WTC11 (cell line): Measurements from ENCODE around the gene ZSCAN29. TPM values are rescaled to one million over a fixed set of nuclear protein-coding genes. Genes with fewer than 3 reads are reported as not detected.

ENCODE experiments used
- ATAC-seq: fragments of 200-7000 bp; cut with Tn5 transposase; 2 replicates; pipeline ENCODE4 v1.10.0; 2021; ENCODE audit warnings: mild to moderate bottlenecking, moderate library complexity
- CTCF ChIA-PET: fragments of 300-600 bp; sonication (Branson Sonifier 250); formaldehyde crosslinking; loops from one replicate; lab custom pipeline; 2021; ENCODE audit warnings: antibody characterized with exemption; lab: Charles Lee
- POLR2A ChIA-PET: fragments of 350-600 bp; sonication (Branson Sonifier 250); formaldehyde crosslinking; loops from one replicate; lab custom pipeline; 2021; ENCODE audit warnings: antibody characterized with exemption; lab: Charles Lee
- DNase-seq: peaks from one replicate; pipeline ENCODE4 v3.0.0; 2021; ENCODE audit warnings: low spot score
- H3K27ac Mint-ChIP-seq: 2 replicates; pipeline ENCODE4 v1.8.0; 2021; ENCODE audit warnings: mixed read lengths
- H3K27me3 Mint-ChIP-seq: 2 replicates; pipeline ENCODE4 v1.8.0; 2021; ENCODE audit warnings: low read depth, mild to moderate bottlenecking, moderate library complexity, mixed read lengths
- H3K36me3 Mint-ChIP-seq: 2 replicates; pipeline ENCODE4 v1.8.0; 2021; ENCODE audit warnings: mixed read lengths
- H3K4me1 Mint-ChIP-seq: 2 replicates; pipeline ENCODE4 v1.8.0; 2022; ENCODE audit warnings: mixed read lengths
- H3K4me3 Mint-ChIP-seq: 2 replicates; pipeline ENCODE4 v1.8.0; 2021; ENCODE audit warnings: mild to moderate bottlenecking, moderate library complexity, mixed read lengths
- H3K9me3 Mint-ChIP-seq: 2 replicates; pipeline ENCODE4 v1.8.0; 2021; ENCODE audit warnings: mixed read lengths
- CBFB ChIP-seq: sonication (generic); formaldehyde crosslinking; IDR thresholded peaks from 2 replicates; pipeline ENCODE4 v1.8.1; 2022; ENCODE audit warnings: mild to moderate bottlenecking, low read depth, missing genetic modification reagents
- ELF4 ChIP-seq: sonication (generic); formaldehyde crosslinking; IDR thresholded peaks from 2 replicates; pipeline ENCODE4 v1.8.1; 2022; ENCODE audit warnings: low read depth, mild to moderate bottlenecking, moderate library complexity, missing genetic modification reagents
- ESRRA ChIP-seq: sonication (generic); formaldehyde crosslinking; IDR thresholded peaks from 2 replicates; pipeline ENCODE4 v1.8.1; 2022; ENCODE audit warnings: mild to moderate bottlenecking, missing genetic modification reagents, borderline replicate concordance
- GRHL2 ChIP-seq: fragments of 250-450 bp; sonication (Bioruptor Pico); IDR thresholded peaks from 2 replicates; pipeline ENCODE4 v1.8.0; 2022; ENCODE audit warnings: mild to moderate bottlenecking, moderate library complexity; ENCODE audit not compliant: insufficient replicate concordance, severe bottlenecking
- JUN ChIP-seq: sonication (generic); formaldehyde crosslinking; IDR thresholded peaks from 2 replicates; pipeline ENCODE4 v1.8.0; 2023; ENCODE audit warnings: mild to moderate bottlenecking, missing genetic modification reagents
- NFATC4 ChIP-seq: fragments of 250-450 bp; sonication (Bioruptor Pico); IDR thresholded peaks from 2 replicates; pipeline ENCODE4 v1.9.0; 2021; ENCODE audit warnings: mild to moderate bottlenecking
- NR1H2 ChIP-seq: sonication (generic); formaldehyde crosslinking; IDR thresholded peaks from 2 replicates; pipeline ENCODE4 v1.9.0; 2021; ENCODE audit warnings: mild to moderate bottlenecking, moderate library complexity, missing genetic modification reagents
- NR3C1 ChIP-seq: sonication (generic); formaldehyde crosslinking; conservative IDR thresholded peaks from 2 replicates; pipeline ENCODE4 v1.8.1; 2023; ENCODE audit warnings: low read depth, mild to moderate bottlenecking, missing genetic modification reagents
- RELA ChIP-seq: sonication (generic); formaldehyde crosslinking; IDR thresholded peaks from 2 replicates; pipeline ENCODE4 v1.8.1; 2022; ENCODE audit warnings: missing genetic modification reagents, mild to moderate bottlenecking, borderline replicate concordance
- RORB ChIP-seq: fragments of 250-450 bp; sonication (Bioruptor Pico); IDR thresholded peaks from 2 replicates; pipeline ENCODE4 v1.9.0; 2021; ENCODE audit warnings: mild to moderate bottlenecking
- SMAD3 ChIP-seq: sonication (generic); formaldehyde crosslinking; IDR thresholded peaks from 2 replicates; pipeline ENCODE4 v1.8.0; 2022; ENCODE audit warnings: missing genetic modification reagents, mild to moderate bottlenecking, borderline replicate concordance
- TEAD4 ChIP-seq: sonication (generic); formaldehyde crosslinking; IDR thresholded peaks from 2 replicates; pipeline ENCODE4 v1.8.0; 2022; ENCODE audit warnings: mild to moderate bottlenecking, missing genetic modification reagents
- TP53 ChIP-seq: sonication (generic); formaldehyde crosslinking; IDR thresholded peaks from 2 replicates; pipeline ENCODE4 v1.8.1; 2023; ENCODE audit warnings: mild to moderate bottlenecking, missing genetic modification reagents
- ZBTB21 ChIP-seq: sonication (generic); formaldehyde crosslinking; IDR thresholded peaks from 2 replicates; pipeline ENCODE4 v1.8.1; 2023; ENCODE audit warnings: mild to moderate bottlenecking, missing genetic modification reagents, borderline replicate concordance
- ZNF138 ChIP-seq: sonication (generic); formaldehyde crosslinking; conservative IDR thresholded peaks from 2 replicates; pipeline ENCODE4 v1.8.1; 2022; ENCODE audit warnings: mild to moderate bottlenecking, moderate library complexity, missing genetic modification reagents
- ZNF232 ChIP-seq: sonication (generic); formaldehyde crosslinking; IDR thresholded peaks from 2 replicates; pipeline ENCODE4 v1.8.0; 2022; ENCODE audit warnings: mild to moderate bottlenecking, missing genetic modification reagents
- ZNF263 ChIP-seq: sonication (generic); formaldehyde crosslinking; IDR thresholded peaks from 2 replicates; pipeline ENCODE4 v1.8.1; 2022; ENCODE audit warnings: low read depth, mild to moderate bottlenecking, moderate library complexity, missing genetic modification reagents
- ZNF423 ChIP-seq: fragments of 250-450 bp; sonication (Bioruptor Pico); IDR thresholded peaks from 2 replicates; pipeline ENCODE4 v2.1.2; 2022; ENCODE audit warnings: mild to moderate bottlenecking, moderate library complexity
- total RNA-seq: library from RNA; stranded (reverse); gene quantifications from 3 replicates; pipeline ENCODE4 v1.2.3, GENCODE V29; 2021
- TF ChIP-seq, protein P1 (sequence below): sonication (generic); formaldehyde crosslinking; IDR thresholded peaks from 2 replicates; pipeline ENCODE4 v1.8.0; 2022; ENCODE audit warnings: mild to moderate bottlenecking, missing genetic modification reagents
- TF ChIP-seq, protein P2 (sequence below): fragments of 250-450 bp; sonication (Bioruptor Pico); IDR thresholded peaks from 2 replicates; pipeline ENCODE4 v1.9.0; 2021; ENCODE audit warnings: moderate library complexity, mild to moderate bottlenecking, inconsistent platforms, borderline replicate concordance
- TF ChIP-seq, protein P3 (sequence below): fragments of 250-450 bp; sonication (Bioruptor Pico); IDR thresholded peaks from 2 replicates; pipeline ENCODE4 v1.9.0; 2021; ENCODE audit warnings: mild to moderate bottlenecking
- TF ChIP-seq, protein P4 (sequence below): sonication (generic); formaldehyde crosslinking; IDR thresholded peaks from 2 replicates; pipeline ENCODE4 v1.8.1; 2023; ENCODE audit warnings: mild to moderate bottlenecking, missing genetic modification reagents, moderate library complexity
- TF ChIP-seq, protein P5 (sequence below): sonication (generic); formaldehyde crosslinking; IDR thresholded peaks from 2 replicates; pipeline ENCODE4 v1.8.0; 2022; ENCODE audit warnings: mild to moderate bottlenecking, missing genetic modification reagents

The ZSCAN29 gene
- total RNA-seq, 1 experiment from 2014 or later = 39.7 TPM

DNA sequence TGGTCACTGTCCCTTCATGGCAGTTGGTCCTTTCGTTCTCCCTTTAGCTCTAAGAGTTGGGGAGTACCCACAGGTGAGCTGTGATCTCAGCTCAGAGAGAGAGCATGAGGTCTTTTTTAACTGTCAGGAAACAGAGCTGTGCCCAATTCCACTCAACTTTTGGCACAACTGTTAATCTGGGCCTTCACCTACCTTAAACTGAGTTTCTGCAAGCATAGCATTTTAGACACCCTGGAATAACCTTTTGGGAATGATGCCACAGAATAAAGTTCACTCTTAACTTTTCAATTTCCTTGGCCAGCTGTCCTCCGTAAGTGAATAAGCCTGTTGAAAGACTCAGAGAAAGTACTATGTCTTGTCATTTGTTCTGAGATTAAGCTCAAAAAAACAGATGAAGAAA lies 36.0 kb upstream of the ZSCAN29 start:
- Mint-ChIP-seq H3K4me1 (no peaks in the 10 kb centered on the region), H3K27ac (no peak overlapping the region), H3K9me3 (no peaks in the 10 kb centered on the region), H3K4me3 (no peak overlapping the region), H3K36me3 (peaks cover 81% of the 10 kb centered on the region), H3K27me3 (no peaks in the 10 kb centered on the region)
- TF ChIP-seq NR3C1 (CRISPR knock-in tag) = no peak
- TF ChIP-seq, protein P1, sequence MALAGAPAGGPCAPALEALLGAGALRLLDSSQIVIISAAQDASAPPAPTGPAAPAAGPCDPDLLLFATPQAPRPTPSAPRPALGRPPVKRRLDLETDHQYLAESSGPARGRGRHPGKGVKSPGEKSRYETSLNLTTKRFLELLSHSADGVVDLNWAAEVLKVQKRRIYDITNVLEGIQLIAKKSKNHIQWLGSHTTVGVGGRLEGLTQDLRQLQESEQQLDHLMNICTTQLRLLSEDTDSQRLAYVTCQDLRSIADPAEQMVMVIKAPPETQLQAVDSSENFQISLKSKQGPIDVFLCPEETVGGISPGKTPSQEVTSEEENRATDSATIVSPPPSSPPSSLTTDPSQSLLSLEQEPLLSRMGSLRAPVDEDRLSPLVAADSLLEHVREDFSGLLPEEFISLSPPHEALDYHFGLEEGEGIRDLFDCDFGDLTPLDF (CRISPR knock-in tag) = no peak
- TF ChIP-seq, protein P2, sequence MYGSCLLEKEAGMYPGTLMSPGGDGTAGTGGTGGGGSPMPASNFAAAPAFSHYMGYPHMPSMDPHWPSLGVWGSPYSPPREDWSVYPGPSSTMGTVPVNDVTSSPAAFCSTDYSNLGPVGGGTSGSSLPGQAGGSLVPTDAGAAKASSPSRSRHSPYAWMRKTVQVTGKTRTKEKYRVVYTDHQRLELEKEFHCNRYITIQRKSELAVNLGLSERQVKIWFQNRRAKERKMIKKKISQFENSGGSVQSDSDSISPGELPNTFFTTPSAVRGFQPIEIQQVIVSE (CRISPR knock-in tag) = no peak
- no peak for TF ChIP-seq GRHL2
- no peak for TF ChIP-seq ZBTB21 (CRISPR knock-in tag)
- TF ChIP-seq NFATC4 (CRISPR knock-in tag) = no peak
- TF ChIP-seq ZNF138 (CRISPR knock-in tag) = no peak
- no peak for TF ChIP-seq ZNF232
- TF ChIP-seq, protein P3, sequence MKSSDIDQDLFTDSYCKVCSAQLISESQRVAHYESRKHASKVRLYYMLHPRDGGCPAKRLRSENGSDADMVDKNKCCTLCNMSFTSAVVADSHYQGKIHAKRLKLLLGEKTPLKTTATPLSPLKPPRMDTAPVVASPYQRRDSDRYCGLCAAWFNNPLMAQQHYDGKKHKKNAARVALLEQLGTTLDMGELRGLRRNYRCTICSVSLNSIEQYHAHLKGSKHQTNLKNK (CRISPR knock-in tag) = no peak
- TF ChIP-seq NR1H2 (CRISPR knock-in tag) = no peak
- TF ChIP-seq, protein P4, sequence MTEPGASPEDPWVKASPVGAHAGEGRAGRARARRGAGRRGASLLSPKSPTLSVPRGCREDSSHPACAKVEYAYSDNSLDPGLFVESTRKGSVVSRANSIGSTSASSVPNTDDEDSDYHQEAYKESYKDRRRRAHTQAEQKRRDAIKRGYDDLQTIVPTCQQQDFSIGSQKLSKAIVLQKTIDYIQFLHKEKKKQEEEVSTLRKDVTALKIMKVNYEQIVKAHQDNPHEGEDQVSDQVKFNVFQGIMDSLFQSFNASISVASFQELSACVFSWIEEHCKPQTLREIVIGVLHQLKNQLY (CRISPR knock-in tag) = no peak
- no peak for TF ChIP-seq RORB (CRISPR knock-in tag)
- POLR2A ChIA-PET = interaction anchor here (0.7 kb wide), 1 partner anchor 12 kb away, joined by 3 read pairs; no protein-coding TSS in a partner anchor
- DNase-seq (no peak), ATAC-seq (no peak)
- CTCF ChIA-PET = interaction anchor here (1.2 kb wide), 1 partner anchor 31 kb away, joined by 3 read pairs; no protein-coding TSS in a partner anchor

DNA sequence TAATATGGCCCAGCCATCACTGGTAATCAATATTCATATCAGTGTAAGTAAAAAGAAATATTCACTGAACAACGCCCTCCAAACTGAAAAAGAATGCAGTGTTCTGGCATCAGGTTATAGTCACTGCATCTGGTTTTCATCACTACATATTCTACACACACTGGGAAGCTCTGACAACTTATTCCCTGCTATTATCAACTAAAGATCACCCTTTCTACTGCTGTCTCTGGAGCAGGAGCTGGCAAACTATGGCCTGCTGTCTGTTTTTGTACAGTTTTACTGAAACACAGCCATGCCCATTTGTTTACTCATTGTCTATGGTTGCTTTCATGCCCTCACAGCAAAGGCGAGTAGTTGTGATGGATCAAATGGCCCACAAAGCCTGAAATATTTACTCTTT lies 35.3 kb upstream of the ZSCAN29 start:
- ChIA-PET CTCF (interaction anchor here (1.2 kb wide), 1 partner anchor 30 kb away, joined by 3 read pairs; no protein-coding TSS in a partner anchor), POLR2A (no interaction called here)
- H3K4me1 Mint-ChIP-seq = no peaks in the 10 kb centered on the region
- H3K4me3 Mint-ChIP-seq = no peak overlapping the region
- H3K27me3 Mint-ChIP-seq = no peaks in the 10 kb centered on the region
- H3K27ac Mint-ChIP-seq = no peak overlapping the region
- no peaks in the 10 kb centered on the region for H3K9me3 Mint-ChIP-seq
- H3K36me3 Mint-ChIP-seq = peaks cover 87% of the 10 kb centered on the region
- ATAC-seq = no peak
- DNase-seq = no peak
- TF ChIP-seq JUN (CRISPR knock-in tag) = no peak
- TF ChIP-seq, protein P5, sequence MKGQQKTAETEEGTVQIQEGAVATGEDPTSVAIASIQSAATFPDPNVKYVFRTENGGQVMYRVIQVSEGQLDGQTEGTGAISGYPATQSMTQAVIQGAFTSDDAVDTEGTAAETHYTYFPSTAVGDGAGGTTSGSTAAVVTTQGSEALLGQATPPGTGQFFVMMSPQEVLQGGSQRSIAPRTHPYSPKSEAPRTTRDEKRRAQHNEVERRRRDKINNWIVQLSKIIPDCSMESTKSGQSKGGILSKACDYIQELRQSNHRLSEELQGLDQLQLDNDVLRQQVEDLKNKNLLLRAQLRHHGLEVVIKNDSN = no peak
- no peak for TF ChIP-seq ZNF138 (CRISPR knock-in tag)
- no peak for TF ChIP-seq RELA (CRISPR knock-in tag)
- no peak for TF ChIP-seq SMAD3
- TF ChIP-seq ESRRA (CRISPR knock-in tag) = no peak
- no peak for TF ChIP-seq NR3C1 (CRISPR knock-in tag)
- TF ChIP-seq TEAD4 (CRISPR knock-in tag) = no peak
- no peak for TF ChIP-seq TP53 (CRISPR knock-in tag)
- TF ChIP-seq CBFB = no peak
- no peak for TF ChIP-seq ZBTB21 (CRISPR knock-in tag)
- no peak for TF ChIP-seq ZNF423
- no peak for TF ChIP-seq ZNF263 (CRISPR knock-in tag)
- TF ChIP-seq ELF4 (CRISPR knock-in tag) = no peak
